Activated T-helper 1 cell treated with anti-CD3 and anti-CD28 coated beads, Interleukin-2, amount 50 U/mL, for 16 hours (primary cell): ENCODE measurements around the gene RPRD1A.
A peak's percentile ranks its signal among the peaks of the same experiment; 100 is the strongest.
"Not testable (repeated sequence)": the region's sequence is repeated elsewhere in the genome, so short reads cannot be mapped to it uniquely, and the experiment has no call there.

Experiments used
- DNase-seq, 2 donors: peaks; one replicate each; pipeline ENCODE4 v3.0.0-alpha.2; 2020; ENCODE audit warnings: low read depth in 1 of 2, low spot score in 1 of 2

The RPRD1A gene

GRCh38 chr18:35972197-35973000 lies 95.0 kb downstream of the RPRD1A start, which contains the start of gene RMP24:
RMP24 (plus strand) TSS chr18:35972679.
- DNase-seq = peak; percentile 87 to 92

- no peak for DNase-seq
These were observed 95.6 kb downstream of the RPRD1A start for GRCh38 chr18:35971661-35972196.

GRCh38 chr18:35969676-35970075 lies 97.7 kb downstream of the RPRD1A start:
- DNase-seq = no peak

GRCh38 chr18:35968278-35968880 lies 99.0 kb downstream of the RPRD1A start:
- DNase-seq = no peak

GRCh38 chr18:35967866-35968265 lies 99.5 kb downstream of the RPRD1A start:
- DNase-seq = not testable (repeated sequence)

GRCh38 chr18:35964319-35964718 lies 103.0 kb downstream of the RPRD1A start:
- DNase-seq = no peak

- no peak for DNase-seq
These were observed 105.0 kb downstream of the RPRD1A start for GRCh38 chr18:35962320-35962719.

GRCh38 chr18:35956226-35956625 lies 111.1 kb downstream of the RPRD1A start:
- no peak for DNase-seq

GRCh38 chr18:35953688-35954087 lies 113.7 kb downstream of the RPRD1A start:
- DNase-seq = no peak

- DNase-seq = no peak
These were observed 116.8 kb downstream of the RPRD1A start for GRCh38 chr18:35950628-35950982.

GRCh38 chr18:35949903-35950627 lies 117.3 kb downstream of the RPRD1A start:
- peak in 1 of 2 donors; percentile 13 for DNase-seq

GRCh38 chr18:35949090-35949489 lies 118.3 kb downstream of the RPRD1A start:
- no peak for DNase-seq

GRCh38 chr18:35948080-35948479 lies 119.3 kb downstream of the RPRD1A start:
- DNase-seq = no peak

GRCh38 chr18:35942661-35943060 lies 124.7 kb downstream of the RPRD1A start:
- DNase-seq = no peak

GRCh38 chr18:35942133-35942532 lies 125.2 kb downstream of the RPRD1A start:
- DNase-seq = no peak

GRCh38 chr18:35941299-35941698 lies 126.1 kb downstream of the RPRD1A start:
- DNase-seq = no peak
